Endothelial cell of umbilical vein (primary cell): ENCODE data around the gene STARD5. TPM values are rescaled to one million over a fixed set of nuclear protein-coding genes. Genes with fewer than 3 reads are reported as not detected.

Source experiments
- BruUV-seq: library from RNA; stranded (reverse); fragments of 400-500 nt; replicated peaks from 2 replicates; lab custom pipeline; 2021; lab: Mats Ljungman, UMichigan
- CTCF ChIA-PET: fragments of 300-600, 350-600 bp; sonication (Branson Sonifier 250); formaldehyde crosslinking; loops from one replicate; lab custom pipeline; 2021; ENCODE audit warnings: antibody characterized with exemption, inconsistent platforms; lab: Charles Lee
- POLR2A ChIA-PET: fragments of 300-600, 350-600 bp; sonication (Branson Sonifier 250); formaldehyde crosslinking; loops from one replicate; lab custom pipeline; 2021; ENCODE audit warnings: antibody characterized with exemption, inconsistent platforms; lab: Charles Lee
- DNase-seq: peaks from one replicate; pipeline ENCODE4 v3.0.0-alpha.2; 2011; ENCODE audit warnings: low read depth, low spot score
- FAIRE-seq: peaks from 2 replicates; lab custom pipeline; 2011; peaks lifted over from hg19 to GRCh38; lab: Jason Lieb, UNC
- H2AFZ ChIP-seq: 2 replicates; pipeline ENCODE4 v1.6.0; 2012; ENCODE audit warnings: low read depth, low read length, control low read depth, inconsistent platforms
- H3K27ac ChIP-seq: 2 replicates; pipeline ENCODE4 v1.5.1; 2011; ENCODE audit warnings: low read depth, mild to moderate bottlenecking, control low read depth, low read length, moderate library complexity; ENCODE audit not compliant: insufficient read depth
- H3K27me3 ChIP-seq, 2 experiments: 2 replicates each; pipeline versions ENCODE4 v1.6.0 to v1.6.1; 2011; ENCODE audit warnings: low read length in 2 of 2, mixed read lengths in 1 of 2; ENCODE audit not compliant: control insufficient read depth in 2 of 2, insufficient read depth in 2 of 2
- H3K36me3 ChIP-seq, 2 experiments: 2 replicates in 1 of 2; 3 replicates in 1 of 2; pipeline ENCODE4 v1.5.1; 2011; ENCODE audit warnings: low read length in 2 of 2, mild to moderate bottlenecking in 1 of 2, moderate library complexity in 1 of 2; ENCODE audit not compliant: control insufficient read depth in 2 of 2, insufficient read depth in 2 of 2; ENCODE audit errors: extremely low read depth in 1 of 2
- H3K4me1 ChIP-seq: 3 replicates; pipeline ENCODE4 v1.5.1; 2011; ENCODE audit warnings: mild to moderate bottlenecking, low read length; ENCODE audit not compliant: control insufficient read depth, insufficient read depth; ENCODE audit errors: extremely low read depth
- H3K4me2 ChIP-seq: 2 replicates; pipeline ENCODE4 v1.6.1; 2011; ENCODE audit warnings: low read length, control low read depth, mixed read lengths; ENCODE audit not compliant: insufficient read depth
- H3K4me3 ChIP-seq, 3 experiments: fragments of 200-600 bp in 1 of 3; sonication (generic), shearing (Covaris generic) in 1 of 3; replicated peaks in 1 of 3; 2 replicates each; pipeline ENCODE4 v1.5.1; 2011 to 2016; ENCODE audit warnings: control low read depth in 3 of 3, low read length in 3 of 3, mild to moderate bottlenecking in 2 of 3, inconsistent platforms in 1 of 3, low read depth in 1 of 3, moderate library complexity in 1 of 3; ENCODE audit not compliant: insufficient read depth in 1 of 3
- H3K79me2 ChIP-seq: 2 replicates; pipeline ENCODE4 v1.6.0; 2012; ENCODE audit warnings: low read length, inconsistent platforms; ENCODE audit not compliant: control insufficient read depth, insufficient read depth
- H3K9ac ChIP-seq: replicated peaks from 2 replicates; pipeline ENCODE3; 2011; ENCODE audit warnings: low read length, control low read depth; ENCODE audit not compliant: insufficient read depth; ENCODE audit errors: extremely low read depth
- H3K9me1 ChIP-seq: replicated peaks from 3 replicates; pipeline ENCODE4 v1.6.0; 2011; ENCODE audit warnings: mild to moderate bottlenecking, low read length; ENCODE audit not compliant: control insufficient read depth, insufficient read depth; ENCODE audit errors: extremely low read depth
- H3K9me3 ChIP-seq: replicated peaks from 2 replicates; pipeline ENCODE4 v1.5.1; 2012; ENCODE audit warnings: low read length, inconsistent platforms; ENCODE audit not compliant: control insufficient read depth, insufficient read depth
- H4K20me1 ChIP-seq: replicated peaks from 2 replicates; pipeline ENCODE3; 2011; ENCODE audit warnings: mild to moderate bottlenecking, low read length; ENCODE audit not compliant: control insufficient read depth, insufficient read depth; ENCODE audit errors: extremely low read depth
- CTCF ChIP-seq, 2 donors: IDR thresholded peaks; 1 replicate in 1 of 2; 2 replicates in 1 of 2; pipeline ENCODE4 v1.5.1; 2011; ENCODE audit warnings: low read length in 2 of 2, mild to moderate bottlenecking in 2 of 2, moderate library complexity in 2 of 2, control low read depth in 1 of 2, inconsistent platforms in 1 of 2, low read depth in 1 of 2; ENCODE audit not compliant: insufficient read depth in 1 of 2; ENCODE audit errors: extremely low read depth in 1 of 2
- EZH2 ChIP-seq: IDR thresholded peaks from 2 replicates; pipeline ENCODE4 v1.6.1; 2012; ENCODE audit warnings: borderline replicate concordance, low read depth, mild to moderate bottlenecking, moderate library complexity, low read length, inconsistent platforms; ENCODE audit not compliant: severe bottlenecking
- FOS ChIP-seq: IDR thresholded peaks from 2 replicates; pipeline ENCODE4 v1.6.1; 2011; ENCODE audit warnings: mild to moderate bottlenecking, low read length, moderate library complexity, borderline replicate concordance; ENCODE audit not compliant: insufficient read depth
- GATA2 ChIP-seq: IDR thresholded peaks from 2 replicates; pipeline ENCODE4 v1.7.0; 2011; ENCODE audit warnings: low read depth, mild to moderate bottlenecking, moderate library complexity, mixed read lengths, low read length; ENCODE audit not compliant: insufficient read length, insufficient read depth
- JUN ChIP-seq: IDR thresholded peaks from 2 replicates; pipeline ENCODE4 v1.6.1; 2011; ENCODE audit warnings: borderline replicate concordance, low read depth; ENCODE audit not compliant: insufficient read length, insufficient read depth
- MYC ChIP-seq: IDR thresholded peaks from one replicate; pipeline ENCODE4 v1.6.1; 2011; ENCODE audit warnings: mild to moderate bottlenecking, low read depth, low read length
- POLR2A ChIP-seq: IDR thresholded peaks from 2 replicates; pipeline ENCODE4 v1.6.1; 2012; ENCODE audit warnings: low read depth, mild to moderate bottlenecking, control low read depth, low read length
- POLR2AphosphoS5 ChIP-seq: IDR thresholded peaks from 2 replicates; pipeline ENCODE4 v1.6.1; 2012; ENCODE audit warnings: low read depth, mild to moderate bottlenecking, control low read depth, low read length, moderate library complexity; ENCODE audit not compliant: insufficient read depth
- dilution Hi-C: fragments of 300-500 bp; cut with MboI; formaldehyde crosslinking; loops from one replicate; pipeline ENCODE4 v1.15.0; 2019; ENCODE audit warnings: low sequenced_read_pairs; ENCODE audit not compliant: extremely low pct_ligation_motif_present
- intact Hi-C: fragments of 100-400 bp; cut with micrococcal nuclease; formaldehyde crosslinking; loops from one replicate; pipeline ENCODE4 v1.10.0; 2022
- polyA plus RNA-seq, 4 experiments: library from polyadenylated mRNA; depleted of rRNA in 3 of 4; stranded (reverse) in 3 of 4; unstranded in 1 of 4; fragments of >200 nt; gene quantifications; 2 replicates each; pipeline versions ENCODE4 v1.2.1 to v1.2.3, GENCODE V29; 2011 to 2012; ENCODE audit warnings: missing spikeins in 1 of 4
- total RNA-seq: library from RNA; stranded (reverse); gene quantifications from 2 replicates; pipeline ENCODE4 v1.2.3, GENCODE V29; 2021
- TF ChIP-seq, protein P1 (sequence below): IDR thresholded peaks from 2 replicates; pipeline ENCODE4 v1.6.1; 2011; ENCODE audit not compliant: insufficient read depth, insufficient read length

Gene STARD5
- total and polyA plus RNA-seq, 2 donors (not counting 3 experiments of a cell fraction or from before 2014, with no cell fraction given): 2.2 to 3.0 TPM

GRCh38 chr15:81330366-81331090 is 6.6 kb upstream of the STARD5 start:
- no peak for FAIRE-seq
- intact Hi-C loops: no loop called here

GRCh38 chr15:81329446-81329845 is 5.5 kb upstream of the STARD5 start:
- ChIA-PET POLR2A (no interaction called here), CTCF (interaction anchor here (0.9 kb wide), 1 partner anchor 63 kb away, joined by 3 read pairs; no protein-coding TSS in a partner anchor)
- Histone ChIP-seq H3K79me2 (no peaks in the 10 kb centered on the region), H4K20me1 (no peaks in the 10 kb centered on the region), H3K9me1 (no peaks in the 10 kb centered on the region), H3K9ac (no peak overlapping the region), H2AFZ (no peak overlapping the region), H3K27me3 (peaks cover 0 to 6% of the 10 kb centered on the region in 2 experiments), H3K4me2 (no peak overlapping the region), H3K9me3 (no peaks in the 10 kb centered on the region), H3K4me1 (peaks cover 2% of the 10 kb centered on the region), H3K27ac (no peak overlapping the region), H3K4me3 (no peak overlapping the region), H3K36me3 (no peaks in the 10 kb centered on the region)
- dilution Hi-C loops: no loop called here
- DNase-seq (no peak), FAIRE-seq (no peak)
- BruUV-seq: no TSS peak
- intact Hi-C loops: no loop called here
- no peak for TF ChIP-seq JUN
- no peak for TF ChIP-seq FOS
- no peak for TF ChIP-seq MYC
- TF ChIP-seq GATA2: no peak
- no peak for TF ChIP-seq CTCF (IDR thresholded peaks at IDR 0.05; ENCODE audit: extremely low read depth in 1 of 2, insufficient read depth in 1 of 2, low read depth in 1 of 2, low read length in 2 of 2)
- TF ChIP-seq POLR2A: no peak
- no peak for TF ChIP-seq POLR2AphosphoS5
- no peak for TF ChIP-seq EZH2
- TF ChIP-seq, protein P1, sequence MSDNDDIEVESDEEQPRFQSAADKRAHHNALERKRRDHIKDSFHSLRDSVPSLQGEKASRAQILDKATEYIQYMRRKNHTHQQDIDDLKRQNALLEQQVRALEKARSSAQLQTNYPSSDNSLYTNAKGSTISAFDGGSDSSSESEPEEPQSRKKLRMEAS: no peak

More at GRCh38 chr15:81330366-81331090, 6.6 kb upstream of the STARD5 start:
- Histone ChIP-seq H3K36me3 (no peaks in the 10 kb centered on the region), H3K27me3 (peaks cover 0 to 6% of the 10 kb centered on the region in 2 experiments), H3K9me3 (no peaks in the 10 kb centered on the region), H3K27ac (no peak overlapping the region), H3K9me1 (no peaks in the 10 kb centered on the region), H3K79me2 (no peaks in the 10 kb centered on the region), H3K9ac (no peak overlapping the region), H3K4me2 (no peak overlapping the region), H2AFZ (no peak overlapping the region), H4K20me1 (no peaks in the 10 kb centered on the region), H3K4me1 (no peaks in the 10 kb centered on the region), H3K4me3 (no peak overlapping the region)
- ChIA-PET POLR2A (no interaction called here), CTCF (no interaction called here)
- DNase-seq: no peak
- BruUV-seq: no TSS peak
- dilution Hi-C loops: no loop called here
- TF ChIP-seq JUN (no peak), EZH2 (no peak)
